IMR-90 (cell line): ENCODE measurements around the gene C14orf180. TPM values are rescaled to one million over a fixed set of nuclear protein-coding genes. Genes with fewer than 3 reads are reported as not detected.

ENCODE experiments used
- ATAC-seq: fragments of 200-7000 bp; cut with Tn5 transposase; 2 replicates; pipeline ENCODE4 v1.9.1; 2020; ENCODE audit warnings: low read depth, mild to moderate bottlenecking, moderate library complexity
- BruUV-seq: library from RNA; stranded (reverse); fragments of 400-500 nt; replicated peaks from 2 replicates; lab custom pipeline; 2021; lab: Mats Ljungman, UMichigan
- CTCF ChIA-PET: fragments of 300-600 bp; formaldehyde crosslinking; extraction: SDS; loops from one replicate; lab custom pipeline; 2021; ENCODE audit warnings: antibody characterized with exemption; lab: Yijun Ruan, JAX
- POLR2A ChIA-PET: fragments of 300-600 bp; sonication (Branson Sonifier 250); formaldehyde crosslinking; loops from one replicate; lab custom pipeline; 2022; ENCODE audit warnings: antibody characterized with exemption; ENCODE audit not compliant: unreplicated experiment; lab: Charles Lee
- DNase-seq: peaks from one replicate; pipeline ENCODE4 v3.0.0; 2013
- H2AFZ ChIP-seq: replicated peaks from 2 replicates; pipeline ENCODE3; 2013; ENCODE audit warnings: low read length, mild to moderate bottlenecking; ENCODE audit not compliant: poor library complexity
- H2AK5ac ChIP-seq: 2 replicates; pipeline ENCODE4 v1.6.1; 2013; ENCODE audit warnings: low read depth, low read length, inconsistent platforms
- H2AK9ac ChIP-seq: replicated peaks from 2 replicates; pipeline ENCODE3; 2013; ENCODE audit warnings: mild to moderate bottlenecking, low read depth, low read length, moderate library complexity; ENCODE audit not compliant: poor library complexity
- H2BK120ac ChIP-seq: 2 replicates; pipeline ENCODE4 v1.6.1; 2013; ENCODE audit warnings: low read depth, low read length, inconsistent platforms
- H2BK15ac ChIP-seq: 3 replicates; pipeline ENCODE4 v1.6.1; 2013; ENCODE audit warnings: low read depth, low read length, inconsistent platforms
- H2BK20ac ChIP-seq: 2 replicates; pipeline ENCODE4 v1.6.1; 2013; ENCODE audit warnings: low read depth, mild to moderate bottlenecking, inconsistent platforms, low read length, moderate library complexity
- H2BK5ac ChIP-seq: 2 replicates; pipeline ENCODE4 v1.6.1; 2013; ENCODE audit warnings: mild to moderate bottlenecking, low read depth, low read length, inconsistent platforms; ENCODE audit not compliant: poor library complexity, severe bottlenecking
- H3K14ac ChIP-seq: replicated peaks from 2 replicates; pipeline ENCODE4 v1.6.1; 2013; ENCODE audit warnings: low read depth, low read length, inconsistent platforms
- H3K18ac ChIP-seq: 2 replicates; pipeline ENCODE4 v1.6.1; 2013; ENCODE audit warnings: low read depth, low read length, control low read depth
- H3K23ac ChIP-seq: 2 replicates; pipeline ENCODE4 v1.6.1; 2013; ENCODE audit warnings: low read depth, low read length, inconsistent platforms
- H3K27ac ChIP-seq: 2 replicates; pipeline ENCODE4 v1.5.1; 2013; ENCODE audit warnings: mild to moderate bottlenecking, control low read depth, low read length; ENCODE audit not compliant: insufficient read depth
- H3K27me3 ChIP-seq: 2 replicates; pipeline ENCODE4 v1.6.1; 2013; ENCODE audit warnings: low read length; ENCODE audit not compliant: control insufficient read depth, insufficient read depth
- H3K36me3 ChIP-seq: 2 replicates; pipeline ENCODE4 v1.6.1; 2013; ENCODE audit warnings: low read length, mixed read lengths; ENCODE audit not compliant: control insufficient read depth, insufficient read depth
- H3K4ac ChIP-seq: 2 replicates; pipeline ENCODE4 v1.6.1; 2013; ENCODE audit warnings: low read depth, low read length, inconsistent platforms
- H3K4me1 ChIP-seq: 2 replicates; pipeline ENCODE4 v1.6.1; 2013; ENCODE audit warnings: low read length, mixed read lengths; ENCODE audit not compliant: control insufficient read depth, insufficient read depth
- H3K4me2 ChIP-seq: 2 replicates; pipeline ENCODE4 v1.6.1; 2013; ENCODE audit warnings: low read depth, mild to moderate bottlenecking, control low read depth, low read length, moderate library complexity
- H3K4me3 ChIP-seq: 2 replicates; pipeline ENCODE4 v1.5.1; 2013; ENCODE audit warnings: low read depth, mild to moderate bottlenecking, control low read depth, low read length, moderate library complexity; ENCODE audit not compliant: insufficient read depth
- H3K56ac ChIP-seq: 2 replicates; pipeline ENCODE4 v1.6.1; 2013; ENCODE audit warnings: low read length, inconsistent platforms; ENCODE audit not compliant: insufficient read depth; ENCODE audit errors: extremely low read depth
- H3K79me1 ChIP-seq, 2 experiments: 2 replicates each; pipeline ENCODE4 v1.6.1; 2013; ENCODE audit warnings: low read length in 2 of 2, inconsistent platforms in 1 of 2, low read depth in 1 of 2
- H3K9ac ChIP-seq: 2 replicates; pipeline ENCODE4 v1.6.1; 2013; ENCODE audit warnings: low read depth, low read length, control low read depth
- H3K9me1 ChIP-seq: 2 replicates; pipeline ENCODE4 v1.6.1; 2013; ENCODE audit warnings: low read length, inconsistent platforms; ENCODE audit not compliant: insufficient read depth
- H3K9me3 ChIP-seq: 2 replicates; pipeline ENCODE4 v1.6.1; 2013; ENCODE audit warnings: low read length; ENCODE audit not compliant: control insufficient read depth, insufficient read depth
- H4K20me1 ChIP-seq: 2 replicates; pipeline ENCODE4 v1.6.1; 2013; ENCODE audit warnings: low read length, inconsistent platforms; ENCODE audit not compliant: insufficient read depth
- H4K5ac ChIP-seq: 2 replicates; pipeline ENCODE4 v1.6.1; 2013; ENCODE audit warnings: mild to moderate bottlenecking, low read depth, low read length, control low read depth
- H4K8ac ChIP-seq, 2 experiments: 2 replicates each; pipeline ENCODE4 v1.6.1; 2013; ENCODE audit warnings: low read depth in 2 of 2, low read length in 2 of 2, control low read depth in 1 of 2, inconsistent platforms in 1 of 2
- H4K91ac ChIP-seq: 2 replicates; pipeline ENCODE4 v1.6.1; 2013; ENCODE audit warnings: low read depth, low read length, inconsistent platforms; ENCODE audit not compliant: insufficient read depth
- CTCF ChIP-seq: conservative IDR thresholded peaks from 2 replicates; pipeline ENCODE4 v1.5.1; 2012; ENCODE audit warnings: mild to moderate bottlenecking, low read depth, low read length, improper control_type of control experiment
- FOS ChIP-seq: fragments of 150-350 bp; IDR thresholded peaks from 2 replicates; pipeline ENCODE4 v1.6.1; 2016; ENCODE audit warnings: low read depth, low read length
- MXI1 ChIP-seq: IDR thresholded peaks from 2 replicates; pipeline ENCODE4 v1.6.1; 2012; ENCODE audit warnings: low read depth, mild to moderate bottlenecking, low read length, moderate library complexity, borderline replicate concordance
- NFE2L2 ChIP-seq: fragments of 150-350 bp; IDR thresholded peaks from 2 replicates; pipeline ENCODE4 v1.6.1; 2016; ENCODE audit warnings: low read depth, mild to moderate bottlenecking, low read length
- POLR2A ChIP-seq: IDR thresholded peaks from 2 replicates; pipeline ENCODE4 v1.6.1; 2012; ENCODE audit warnings: mild to moderate bottlenecking, low read depth, low read length
- SMC3 ChIP-seq: fragments of 150-350 bp; IDR thresholded peaks from 2 replicates; pipeline ENCODE4 v1.6.1; 2016; ENCODE audit warnings: low read depth, mild to moderate bottlenecking, antibody characterized with exemption, low read length, moderate library complexity
- WGBS, 2 experiments: methylation state at CpG; one replicate each; pipeline versions ENCODE4 v1.1.5 to v1.1.7; 2013; ENCODE audit warnings: missing lambda C conversion rate in 2 of 2; ENCODE audit not compliant: insufficient read length in 1 of 2; ENCODE audit errors: extremely low coverage in 2 of 2; 5-methylcytosine and 5-hydroxymethylcytosine counted together
- dilution Hi-C: fragments of 300-500 bp; cut with HindIII; formaldehyde crosslinking; loops from one replicate; pipeline ENCODE4 v1.14.3; 2018; ENCODE audit warnings: low sequenced_read_pairs; ENCODE audit not compliant: unreplicated experiment
- in situ Hi-C: fragments of 300-500 bp; cut with MboI; formaldehyde crosslinking; loops from 3 replicates; pipeline ENCODE4 v1.14.3; 2019; ENCODE audit warnings: low sequenced_read_pairs, inconsistent platforms, mixed read lengths
- intact Hi-C: fragments of 100-400 bp; cut with micrococcal nuclease; formaldehyde crosslinking; loops from 2 replicates; pipeline ENCODE4 v1.10.0; 2022
- polyA plus RNA-seq, 3 experiments: library from polyadenylated mRNA; depleted of rRNA; stranded (reverse); fragments of >200 nt; gene quantifications; 2 replicates each; pipeline ENCODE4 v1.2.3, GENCODE V29; 2012; ENCODE audit warnings: low replicate concordance in 1 of 3
- total RNA-seq: library from RNA; depleted of rRNA; stranded (reverse); fragments of >200 nt; gene quantifications from 2 replicates; pipeline ENCODE4 v1.2.3, GENCODE V29; 2012

Gene C14orf180
- total and polyA plus RNA-seq, 2 of the 4 experiments (the other 2 are of a cell fraction) = not detected

GRCh38 chr14:104594310-104595046 is 14.9 kb downstream of the C14orf180 start:
- no peak overlapping the region for H4K91ac ChIP-seq
- H3K4me1 ChIP-seq = no peaks in the 10 kb centered on the region
- no peak overlapping the region for H3K14ac ChIP-seq
- DNase-seq (no peak), ATAC-seq (no peak)
- no peak overlapping the region for H2AFZ ChIP-seq
- BruUV-seq = no TSS peak
- no peaks in the 10 kb centered on the region for H4K20me1 ChIP-seq
- no peak overlapping the region for H2BK120ac ChIP-seq
- POLR2A ChIA-PET = no interaction called here
- H3K9me3 ChIP-seq = no peaks in the 10 kb centered on the region
- dilution Hi-C loops = no loop called here
- H2BK20ac ChIP-seq = no peak overlapping the region
- no peaks in the 10 kb centered on the region for H3K79me1 ChIP-seq
- no peak overlapping the region for H2AK9ac ChIP-seq
- no peak overlapping the region for H3K18ac ChIP-seq
- H3K27ac ChIP-seq = no peak overlapping the region
- no peak overlapping the region for H2BK15ac ChIP-seq
- no peak overlapping the region for H4K5ac ChIP-seq
- H3K4ac ChIP-seq = no peak overlapping the region
- no peak overlapping the region for H2BK5ac ChIP-seq
- H3K4me3 ChIP-seq = no peak overlapping the region
- H3K9ac ChIP-seq = no peak overlapping the region
- H3K27me3 ChIP-seq = peaks cover 4% of the 10 kb centered on the region; the same call in 1 of the 2 replicates
- intact Hi-C loops = no loop called here
- WGBS, 2 experiments = 20% methylated on average over 3 of the region's 15 CpGs; no CpG with 5 or more reads in 1 of the 2 experiments
- CTCF ChIA-PET = no interaction called here
- no peaks in the 10 kb centered on the region for H3K36me3 ChIP-seq
- H3K23ac ChIP-seq = no peak overlapping the region
- H4K8ac ChIP-seq = no peak overlapping the region
- H2AK5ac ChIP-seq = no peak overlapping the region
- in situ Hi-C loops = no loop called here
- H3K9me1 ChIP-seq = 0 out of 2 replicates have a peak, but pooled peaks cover 4% of the 10 kb centered on the region
- TF ChIP-seq FOS (no peak), SMC3 (no peak), MXI1 (no peak), NFE2L2 (no peak), CTCF (no peak), POLR2A (no peak)
- no peak overlapping the region for H3K56ac ChIP-seq
- H3K4me2 ChIP-seq = no peak overlapping the region
